Fibroblast of villous mesenchyme (primary cell): ENCODE measurements around the gene CCDC57. TPM values are rescaled to one million over a fixed set of nuclear protein-coding genes. Genes with fewer than 3 reads are reported as not detected.
"Not testable (repeated sequence)": the region's sequence is repeated elsewhere in the genome, so short reads cannot be mapped to it uniquely, and the experiment has no call there.

ENCODE experiments used
- DNase-seq: peaks from one replicate; pipeline ENCODE4 v3.0.0-alpha.2; 2010; ENCODE audit warnings: low read depth
- H3K4me3 ChIP-seq: 2 replicates; pipeline ENCODE4 v1.5.1; 2011; ENCODE audit warnings: low read depth, mild to moderate bottlenecking, low read length
- CTCF ChIP-seq: IDR thresholded peaks from 2 replicates; pipeline ENCODE4 v1.5.1; 2012; ENCODE audit warnings: low read depth, mild to moderate bottlenecking, low read length; ENCODE audit not compliant: insufficient read depth
- total RNA-seq: library from RNA; depleted of rRNA; stranded (reverse); fragments of >200 nt; gene quantifications from 2 replicates; pipeline ENCODE4 v1.2.3, GENCODE V29; 2012

CCDC57 gene
- total RNA-seq, 1 donor, result 19.9 TPM

- H3K4me3 ChIP-seq, result no peak overlapping the region
- no peak for TF ChIP-seq CTCF
- DNase-seq, result no peak
Measured at GRCh38 chr17:82179412-82179811, 33.2 kb downstream of the CCDC57 start.

- no peak for TF ChIP-seq CTCF
- peak; percentile 36 for DNase-seq
- H3K4me3 ChIP-seq, result no peak overlapping the region
Measured at GRCh38 chr17:82178499-82179261, 34.0 kb downstream of the CCDC57 start.

- H3K4me3 ChIP-seq, result no peak overlapping the region
- TF ChIP-seq CTCF, result no peak
- peak; percentile 17 for DNase-seq
Measured at GRCh38 chr17:82177761-82178498, 34.7 kb downstream of the CCDC57 start.

- DNase-seq, result no peak
- no peak for TF ChIP-seq CTCF
- H3K4me3 ChIP-seq, result no peak overlapping the region
Measured at GRCh38 chr17:82177276-82177675, 35.4 kb downstream of the CCDC57 start.

GRCh38 chr17:82175951-82176350 lies 36.7 kb downstream of the CCDC57 start:
- H3K4me3 ChIP-seq, result no peak overlapping the region
- no peak for DNase-seq
- TF ChIP-seq CTCF, result no peak

- TF ChIP-seq CTCF, result no peak
- H3K4me3 ChIP-seq, result no peak overlapping the region
- DNase-seq, result no peak
Measured at GRCh38 chr17:82175201-82175600, 37.4 kb downstream of the CCDC57 start.

- DNase-seq, H3K4me3 ChIP-seq: not testable (repeated sequence)
Measured at GRCh38 chr17:82174042-82174857, 38.4 kb downstream of the CCDC57 start.
